Fibroblast of the aortic adventitia (primary cell): ENCODE results near the gene PLEKHA7. TPM values are rescaled to one million over a fixed set of nuclear protein-coding genes. Genes with fewer than 3 reads are reported as not detected.

ENCODE experiments used
- DNase-seq: peaks from one replicate; pipeline ENCODE4 v3.0.0-alpha.2; 2010; ENCODE audit warnings: low read depth
- H3K4me3 ChIP-seq: 2 replicates; pipeline ENCODE4 v1.5.1; 2011; ENCODE audit warnings: low read depth, mild to moderate bottlenecking, control low read depth, low read length, moderate library complexity
- CTCF ChIP-seq: IDR thresholded peaks from 2 replicates; pipeline ENCODE4 v1.5.1; 2011; ENCODE audit warnings: mild to moderate bottlenecking, low read length, control low read depth, inconsistent platforms; ENCODE audit not compliant: insufficient read depth
- total RNA-seq: library from RNA; depleted of rRNA; stranded (reverse); fragments of >200 nt; gene quantifications from 2 replicates; pipeline ENCODE4 v1.2.3, GENCODE V29; 2012; ENCODE audit warnings: low replicate concordance

PLEKHA7 gene
- total RNA-seq, 1 donor: 0.09 TPM

- DNase-seq: no peak
- H3K4me3 ChIP-seq: peak overlapping the region; percentile 25
- no peak for TF ChIP-seq CTCF
These were observed 480 bp downstream of the PLEKHA7 start for GRCh38 chr11:17013548-17014320.

GRCh38 chr11:17012712-17013547 is 1.3 kb downstream of the PLEKHA7 start:
- peak overlapping the region; percentile 28 for H3K4me3 ChIP-seq
- DNase-seq: peak; percentile 31
- no peak for TF ChIP-seq CTCF

GRCh38 chr11:17012179-17012578 is 2.0 kb downstream of the PLEKHA7 start:
- H3K4me3 ChIP-seq: no peak overlapping the region
- no peak for DNase-seq
- TF ChIP-seq CTCF: no peak

GRCh38 chr11:17010851-17011420 is 3.3 kb downstream of the PLEKHA7 start:
- TF ChIP-seq CTCF: no peak
- DNase-seq: no peak
- H3K4me3 ChIP-seq: no peak overlapping the region

- DNase-seq: no peak
- no peak overlapping the region for H3K4me3 ChIP-seq
- TF ChIP-seq CTCF: no peak
These were observed 6.1 kb downstream of the PLEKHA7 start for GRCh38 chr11:17008099-17008498.

- TF ChIP-seq CTCF: no peak
- DNase-seq: no peak
- H3K4me3 ChIP-seq: no peak overlapping the region
These were observed 8.6 kb downstream of the PLEKHA7 start for GRCh38 chr11:17005646-17006045.
